ENCODE results near the gene GLIS1.

DNA sequence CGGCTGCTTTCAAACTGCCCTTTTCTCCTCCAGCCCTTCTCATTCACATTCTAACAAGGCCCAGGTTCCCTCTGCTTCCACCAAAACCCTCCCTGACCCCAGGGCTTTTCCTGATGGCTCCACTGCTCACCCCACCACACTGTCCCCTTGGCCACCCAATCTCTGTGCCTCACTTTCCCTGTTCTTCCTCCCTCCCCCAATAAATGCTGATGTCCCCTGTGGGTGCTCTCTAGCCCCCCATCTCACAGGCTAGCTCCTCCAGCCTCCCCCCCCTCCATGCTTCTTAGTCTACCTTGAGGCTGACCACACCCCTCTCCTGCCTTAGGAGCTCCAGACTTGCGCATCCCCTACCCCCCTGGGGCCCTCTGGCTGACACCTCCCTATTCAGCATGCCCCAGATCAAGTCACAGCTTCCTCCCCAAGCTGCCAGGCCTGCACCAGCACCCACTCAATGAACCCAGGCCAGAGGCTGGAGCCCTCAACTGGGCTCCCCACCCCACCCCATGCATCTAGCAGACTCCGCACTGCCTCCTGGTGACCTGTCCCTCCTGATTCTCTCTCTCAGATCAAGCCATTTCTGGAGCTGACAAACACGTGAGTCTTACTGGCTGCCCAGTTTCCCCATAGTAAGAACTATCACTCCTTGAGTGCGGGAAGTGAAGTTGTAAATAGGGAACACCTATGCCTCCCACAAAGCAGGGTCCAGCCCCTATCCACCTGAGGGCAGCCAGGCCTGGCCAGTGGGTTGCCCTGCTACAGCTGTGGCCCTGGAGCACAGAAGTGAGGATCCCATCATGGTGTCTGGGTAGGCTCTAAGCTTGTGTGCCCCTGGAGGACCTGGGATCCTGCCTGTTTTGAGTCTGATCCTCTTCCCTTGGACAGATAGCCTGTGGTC lies 161.9 kb downstream of the GLIS1 start:
- no peak for TF ChIP-seq SMC3 (IDR thresholded peaks at IDR 0.05; ENCODE audit: borderline replicate concordance, low read length)
- no peak for TF ChIP-seq RB1 (IDR thresholded peaks at IDR 0.05; ENCODE audit: borderline replicate concordance)
- TF ChIP-seq, protein P1, sequence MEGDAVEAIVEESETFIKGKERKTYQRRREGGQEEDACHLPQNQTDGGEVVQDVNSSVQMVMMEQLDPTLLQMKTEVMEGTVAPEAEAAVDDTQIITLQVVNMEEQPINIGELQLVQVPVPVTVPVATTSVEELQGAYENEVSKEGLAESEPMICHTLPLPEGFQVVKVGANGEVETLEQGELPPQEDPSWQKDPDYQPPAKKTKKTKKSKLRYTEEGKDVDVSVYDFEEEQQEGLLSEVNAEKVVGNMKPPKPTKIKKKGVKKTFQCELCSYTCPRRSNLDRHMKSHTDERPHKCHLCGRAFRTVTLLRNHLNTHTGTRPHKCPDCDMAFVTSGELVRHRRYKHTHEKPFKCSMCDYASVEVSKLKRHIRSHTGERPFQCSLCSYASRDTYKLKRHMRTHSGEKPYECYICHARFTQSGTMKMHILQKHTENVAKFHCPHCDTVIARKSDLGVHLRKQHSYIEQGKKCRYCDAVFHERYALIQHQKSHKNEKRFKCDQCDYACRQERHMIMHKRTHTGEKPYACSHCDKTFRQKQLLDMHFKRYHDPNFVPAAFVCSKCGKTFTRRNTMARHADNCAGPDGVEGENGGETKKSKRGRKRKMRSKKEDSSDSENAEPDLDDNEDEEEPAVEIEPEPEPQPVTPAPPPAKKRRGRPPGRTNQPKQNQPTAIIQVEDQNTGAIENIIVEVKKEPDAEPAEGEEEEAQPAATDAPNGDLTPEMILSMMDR (IDR thresholded peaks at IDR 0.05 in 2 of 3, conservative IDR thresholded peaks at IDR 0.05 in 1 of 3; ENCODE audit: control insufficient read depth in 2 of 3, extremely low read depth in 1 of 3, insufficient read depth in 1 of 3, low read depth in 3 of 3, low read length in 3 of 3), result no peak
- no peak for TF ChIP-seq POLR2A (IDR thresholded peaks at IDR 0.05; ENCODE audit: low read depth, low read length)
- TF ChIP-seq, protein P2, sequence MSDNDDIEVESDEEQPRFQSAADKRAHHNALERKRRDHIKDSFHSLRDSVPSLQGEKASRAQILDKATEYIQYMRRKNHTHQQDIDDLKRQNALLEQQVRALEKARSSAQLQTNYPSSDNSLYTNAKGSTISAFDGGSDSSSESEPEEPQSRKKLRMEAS (IDR thresholded peaks at IDR 0.05; ENCODE audit: low read depth, low read length), result no peak
- no peak for TF ChIP-seq CHD1 (IDR thresholded peaks at IDR 0.05; ENCODE audit: low read depth, low read length)
- TF ChIP-seq SMARCA5 (IDR thresholded peaks at IDR 0.05), result no peak
- no peak for TF ChIP-seq CBFB (IDR thresholded peaks at IDR 0.05; ENCODE audit: low read depth)
- no peak for TF ChIP-seq SREBF1 (IDR thresholded peaks at IDR 0.05; ENCODE audit: low read length)
- TF ChIP-seq, protein P3, sequence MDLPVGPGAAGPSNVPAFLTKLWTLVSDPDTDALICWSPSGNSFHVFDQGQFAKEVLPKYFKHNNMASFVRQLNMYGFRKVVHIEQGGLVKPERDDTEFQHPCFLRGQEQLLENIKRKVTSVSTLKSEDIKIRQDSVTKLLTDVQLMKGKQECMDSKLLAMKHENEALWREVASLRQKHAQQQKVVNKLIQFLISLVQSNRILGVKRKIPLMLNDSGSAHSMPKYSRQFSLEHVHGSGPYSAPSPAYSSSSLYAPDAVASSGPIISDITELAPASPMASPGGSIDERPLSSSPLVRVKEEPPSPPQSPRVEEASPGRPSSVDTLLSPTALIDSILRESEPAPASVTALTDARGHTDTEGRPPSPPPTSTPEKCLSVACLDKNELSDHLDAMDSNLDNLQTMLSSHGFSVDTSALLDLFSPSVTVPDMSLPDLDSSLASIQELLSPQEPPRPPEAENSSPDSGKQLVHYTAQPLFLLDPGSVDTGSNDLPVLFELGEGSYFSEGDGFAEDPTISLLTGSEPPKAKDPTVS (IDR thresholded peaks at IDR 0.05; ENCODE audit: low read depth, low read length), result no peak
- TF ChIP-seq NR2C2 (IDR thresholded peaks at IDR 0.05; ENCODE audit: borderline replicate concordance, control insufficient read depth, insufficient read length, low read depth), result no peak
- TF ChIP-seq EP300 (IDR thresholded peaks at IDR 0.05; ENCODE audit: borderline replicate concordance in 1 of 2, control insufficient read depth in 1 of 2, low read depth in 2 of 2, low read length in 2 of 2), result no peak

Measured in GM12878 (cell line).